Lower lobe of right lung (tissue), 2 donors: ENCODE results near the gene LTF. TPM values are rescaled to one million over a fixed set of nuclear protein-coding genes. Genes with fewer than 3 reads are reported as not detected.
A peak's percentile ranks its signal among the peaks of the same experiment; 100 is the strongest.

Experiments used
- ATAC-seq, 2 donors: fragments of 200-7000 bp; cut with Tn5 transposase; one replicate each; pipeline ENCODE4 v1.9.1; 2020 to 2022; ENCODE audit warnings: mild to moderate bottlenecking in 2 of 2, moderate library complexity in 2 of 2
- DNase-seq: peaks from one replicate; pipeline ENCODE4 v3.0.0-alpha.2; 2020
- H3K27ac ChIP-seq: fragments of 200-600 bp; one replicate; pipeline ENCODE4 v1.8.0; 2022
- H3K27me3 ChIP-seq: fragments of 200-600 bp; one replicate; pipeline ENCODE4 v1.8.0; 2022; ENCODE audit warnings: low read depth
- H3K36me3 ChIP-seq: fragments of 200-600 bp; one replicate; pipeline ENCODE4 v1.8.0; 2022; ENCODE audit warnings: mild to moderate bottlenecking
- H3K4me1 ChIP-seq: fragments of 200-600 bp; one replicate; pipeline ENCODE4 v1.8.0; 2022
- H3K4me3 ChIP-seq: fragments of 200-600 bp; one replicate; pipeline ENCODE4 v1.8.0; 2022; ENCODE audit warnings: mild to moderate bottlenecking
- H3K9me3 ChIP-seq: fragments of 200-600 bp; one replicate; pipeline ENCODE4 v1.8.0; 2022
- CTCF ChIP-seq: fragments of 200-600 bp; IDR thresholded peaks from one replicate; pipeline ENCODE4 v1.8.0; 2022; ENCODE audit warnings: antibody characterized with exemption, mild to moderate bottlenecking
- intact Hi-C: fragments of 100-400 bp; cut with DNase I; formaldehyde crosslinking; loops from one replicate; pipeline ENCODE4 v1.11.0; 2022
- total RNA-seq: library from RNA; stranded (reverse); fragmentation: NEBNext Ultra II Directional; extraction: Animal tissue kit (Norgen Biotek cat#: 25700); gene quantifications from one replicate; pipeline ENCODE4 v1.2.1, GENCODE V29; 2021
- donor health status: DM: no; HTN: yes; CAD: no; lungs with severe emphysema.

LTF gene
- total RNA-seq, 1 donor from 2014 or later: 53.5 TPM

DNA sequence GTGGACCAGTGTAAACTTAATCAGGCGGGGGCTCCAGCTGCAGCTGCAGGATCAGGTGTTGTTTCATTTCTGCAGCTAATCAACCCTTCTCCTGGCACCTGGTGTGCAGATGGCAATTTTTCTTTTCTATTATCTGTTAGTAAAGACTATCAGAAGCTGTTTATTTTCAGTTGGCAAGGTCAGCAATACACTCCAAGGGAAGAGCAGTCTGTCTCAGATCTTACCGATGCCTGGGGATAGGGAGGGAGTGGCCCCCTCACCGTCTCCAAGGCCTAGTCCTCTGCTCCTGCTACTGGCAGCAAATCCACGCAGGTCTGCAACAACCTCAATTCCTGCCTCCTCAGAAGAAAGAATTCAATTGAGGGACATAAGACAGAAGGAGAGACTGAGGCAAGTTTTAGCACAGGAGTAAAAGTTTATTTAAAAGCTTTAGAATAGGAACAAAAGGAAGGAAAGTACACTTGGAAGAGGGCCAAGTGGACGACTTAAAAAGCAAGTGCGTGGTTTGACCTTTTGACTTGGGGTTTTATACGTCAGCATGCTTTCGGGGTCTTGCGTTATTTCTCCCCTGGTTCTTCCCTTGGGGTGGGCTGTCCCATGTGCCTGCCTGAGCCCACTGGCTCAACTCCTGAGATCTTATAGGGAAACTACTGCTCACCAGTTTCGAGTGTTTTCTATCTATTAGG, 48.4 kb downstream of the LTF start:
- H3K4me3 ChIP-seq: no peak overlapping the region
- H3K36me3 ChIP-seq: no peaks in the 10 kb centered on the region
- ATAC-seq (no peak), DNase-seq (no peak)
- H3K4me1 ChIP-seq: peaks cover 41% of the 10 kb centered on the region
- TF ChIP-seq CTCF: no peak
- no peaks in the 10 kb centered on the region for H3K27me3 ChIP-seq
- intact Hi-C loops: no loop called here
- H3K27ac ChIP-seq: no peak overlapping the region
- H3K9me3 ChIP-seq: no peaks in the 10 kb centered on the region

GRCh38 chr3:46414739-46415138, 50.0 kb downstream of the LTF start:
- Histone ChIP-seq H3K9me3 (no peaks in the 10 kb centered on the region), H3K27me3 (no peaks in the 10 kb centered on the region), H3K27ac (no peak overlapping the region), H3K4me1 (peaks cover 55% of the 10 kb centered on the region), H3K36me3 (no peaks in the 10 kb centered on the region), H3K4me3 (no peak overlapping the region)
- DNase-seq (no peak), ATAC-seq (no peak)
- intact Hi-C loops: no loop called here
- no peak for TF ChIP-seq CTCF

DNA sequence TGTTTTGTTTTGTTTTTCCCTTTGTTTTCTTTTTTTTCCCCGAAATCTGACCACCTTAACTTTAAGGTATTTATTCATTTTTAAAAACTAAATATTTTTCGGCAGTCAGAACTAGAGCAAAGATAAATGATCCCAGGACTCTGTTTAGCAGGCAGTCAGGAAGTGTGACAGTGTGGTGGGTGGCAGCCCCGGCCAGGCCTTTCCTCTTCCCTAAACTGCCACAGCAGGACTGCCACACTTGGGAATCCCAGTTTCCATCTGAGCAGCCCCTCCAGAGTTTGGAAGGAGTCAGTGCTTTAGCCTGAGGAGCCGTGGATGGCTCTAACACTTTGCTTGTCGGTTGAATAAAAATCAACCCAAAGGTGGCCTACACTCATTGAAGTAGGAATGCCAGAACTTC, 50.8 kb downstream of the LTF start:
- no peaks in the 10 kb centered on the region for H3K27me3 ChIP-seq
- ATAC-seq: no peak
- DNase-seq: no peak
- peak overlapping the region; percentile 38 for H3K27ac ChIP-seq
- intact Hi-C loops: no loop called here
- H3K9me3 ChIP-seq: no peaks in the 10 kb centered on the region
- peaks cover 62% of the 10 kb centered on the region for H3K4me1 ChIP-seq
- no peak for TF ChIP-seq CTCF
- H3K4me3 ChIP-seq: no peak overlapping the region
- H3K36me3 ChIP-seq: no peaks in the 10 kb centered on the region

- Histone ChIP-seq H3K27me3 (no peaks in the 10 kb centered on the region), H3K36me3 (no peaks in the 10 kb centered on the region), H3K4me3 (no peak overlapping the region), H3K27ac (peak overlapping the region; percentile 42), H3K4me1 (peaks cover 69% of the 10 kb centered on the region), H3K9me3 (no peaks in the 10 kb centered on the region)
- ATAC-seq (no peak), DNase-seq (no peak)
- intact Hi-C loops: no loop called here
- TF ChIP-seq CTCF: no peak
Observed at GRCh38 chr3:46412786-46413298, 51.9 kb downstream of the LTF start.

DNA sequence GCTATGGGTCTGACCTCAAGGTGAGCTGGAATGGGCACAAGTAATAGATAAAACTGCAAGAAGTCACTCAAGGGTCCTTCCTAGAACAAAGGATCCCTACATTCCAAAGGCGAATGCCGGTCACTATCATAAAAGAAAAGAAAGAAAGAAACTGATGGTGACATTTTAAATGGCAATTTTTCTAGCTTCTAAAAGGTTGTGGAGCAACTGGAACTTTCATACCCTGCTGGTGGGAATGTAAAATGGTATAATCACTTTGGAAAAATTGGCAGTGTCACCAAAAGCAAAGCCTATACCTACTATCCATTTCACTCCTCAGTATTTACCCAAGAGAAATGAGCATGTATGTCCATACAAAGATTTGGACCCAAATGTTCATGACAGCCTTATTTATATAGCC, 53.4 kb downstream of the LTF start:
- peak overlapping the region; percentile 42 for H3K27ac ChIP-seq
- H3K4me3 ChIP-seq: no peak overlapping the region
- TF ChIP-seq CTCF: no peak
- ATAC-seq (no peak), DNase-seq (no peak)
- intact Hi-C loops: no loop called here
- peaks cover 79% of the 10 kb centered on the region for H3K4me1 ChIP-seq
- H3K9me3 ChIP-seq: no peaks in the 10 kb centered on the region
- no peaks in the 10 kb centered on the region for H3K27me3 ChIP-seq
- H3K36me3 ChIP-seq: no peaks in the 10 kb centered on the region
